Measurements from ENCODE around the gene SLC1A4.

SLC1A4 gene

DNA sequence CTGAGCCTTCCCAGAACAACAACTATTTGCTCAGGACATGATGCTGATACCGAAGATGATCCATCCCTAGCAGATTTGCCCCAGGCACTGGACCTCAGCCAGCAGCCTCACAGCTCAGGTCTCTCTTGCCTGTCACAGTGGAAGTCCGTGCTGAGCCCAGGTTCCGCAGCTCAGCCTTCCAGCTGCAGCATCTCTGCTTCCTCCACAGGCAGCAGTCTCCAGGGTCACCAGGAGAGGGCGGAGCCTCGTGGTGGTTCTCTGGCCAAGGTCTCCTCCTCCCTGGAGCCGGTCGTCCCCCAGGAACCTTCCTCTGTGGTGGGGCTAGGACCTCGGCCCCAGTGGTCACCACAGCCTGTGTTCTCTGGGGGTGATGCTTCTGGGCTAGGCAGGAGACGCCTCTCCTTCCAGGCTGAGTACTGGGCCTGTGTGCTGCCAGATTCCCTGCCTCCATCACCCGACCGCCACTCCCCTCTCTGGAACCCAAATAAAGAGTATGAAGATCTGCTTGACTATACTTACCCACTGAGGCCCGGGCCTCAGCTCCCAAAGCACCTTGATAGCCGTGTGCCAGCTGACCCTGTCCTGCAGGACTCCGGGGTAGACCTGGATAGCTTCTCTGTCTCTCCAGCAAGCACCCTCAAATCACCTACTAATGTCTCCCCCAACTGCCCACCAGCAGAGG lies 82.4 kb downstream of the SLC1A4 start:
- no peak overlapping the region for H3K4me3 ChIP-seq (replicated peaks in 1 of 2; ENCODE audit: low read depth in 2 of 2, low read length in 2 of 2)
- TF ChIP-seq, protein P1, sequence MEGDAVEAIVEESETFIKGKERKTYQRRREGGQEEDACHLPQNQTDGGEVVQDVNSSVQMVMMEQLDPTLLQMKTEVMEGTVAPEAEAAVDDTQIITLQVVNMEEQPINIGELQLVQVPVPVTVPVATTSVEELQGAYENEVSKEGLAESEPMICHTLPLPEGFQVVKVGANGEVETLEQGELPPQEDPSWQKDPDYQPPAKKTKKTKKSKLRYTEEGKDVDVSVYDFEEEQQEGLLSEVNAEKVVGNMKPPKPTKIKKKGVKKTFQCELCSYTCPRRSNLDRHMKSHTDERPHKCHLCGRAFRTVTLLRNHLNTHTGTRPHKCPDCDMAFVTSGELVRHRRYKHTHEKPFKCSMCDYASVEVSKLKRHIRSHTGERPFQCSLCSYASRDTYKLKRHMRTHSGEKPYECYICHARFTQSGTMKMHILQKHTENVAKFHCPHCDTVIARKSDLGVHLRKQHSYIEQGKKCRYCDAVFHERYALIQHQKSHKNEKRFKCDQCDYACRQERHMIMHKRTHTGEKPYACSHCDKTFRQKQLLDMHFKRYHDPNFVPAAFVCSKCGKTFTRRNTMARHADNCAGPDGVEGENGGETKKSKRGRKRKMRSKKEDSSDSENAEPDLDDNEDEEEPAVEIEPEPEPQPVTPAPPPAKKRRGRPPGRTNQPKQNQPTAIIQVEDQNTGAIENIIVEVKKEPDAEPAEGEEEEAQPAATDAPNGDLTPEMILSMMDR (IDR thresholded peaks at IDR 0.05; ENCODE audit: low read depth, low read length), result peak; percentile 57
- DNase-seq (ENCODE audit: low read depth in 2 of 2), result peak; percentile 26 to 28

DNA sequence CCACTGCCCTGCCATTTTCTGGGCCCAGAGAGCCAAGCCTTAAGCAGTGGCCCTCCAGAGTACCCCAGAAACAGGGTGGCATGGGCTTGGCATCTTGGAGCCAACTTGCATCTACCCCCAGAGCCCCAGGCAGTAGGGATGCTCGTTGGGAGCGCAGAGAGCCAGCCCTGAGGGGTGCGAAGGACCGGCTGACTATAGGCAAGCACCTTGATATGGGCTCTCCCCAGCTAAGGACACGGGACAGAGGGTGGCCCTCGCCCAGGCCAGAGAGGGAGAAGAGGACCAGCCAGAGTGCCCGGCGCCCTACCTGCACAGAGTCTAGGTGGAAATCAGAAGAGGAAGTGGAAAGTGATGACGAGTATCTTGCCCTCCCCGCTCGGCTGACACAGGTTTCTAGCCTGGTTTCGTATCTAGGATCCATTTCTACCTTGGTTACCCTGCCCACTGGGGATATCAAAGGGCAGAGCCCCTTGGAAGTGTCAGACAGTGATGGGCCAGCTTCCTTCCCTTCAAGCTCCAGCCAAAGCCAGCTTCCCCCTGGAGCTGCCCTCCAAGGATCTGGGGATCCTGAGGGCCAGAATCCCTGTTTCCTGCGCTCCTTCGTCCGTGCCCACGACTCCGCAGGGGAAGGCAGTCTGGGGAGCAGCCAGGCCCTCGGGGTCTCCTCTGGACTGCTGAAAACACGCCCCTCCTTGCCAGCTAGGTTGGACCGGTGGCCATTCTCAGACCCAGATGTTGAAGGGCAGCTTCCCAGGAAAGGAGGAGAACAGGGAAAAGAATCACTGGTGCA lies 83.2 kb downstream of the SLC1A4 start:
- H3K4me3 ChIP-seq (replicated peaks in 1 of 2; ENCODE audit: low read depth in 2 of 2, low read length in 2 of 2), result no peak overlapping the region
- TF ChIP-seq, protein P1 (IDR thresholded peaks at IDR 0.05; ENCODE audit: low read depth, low read length), result no peak
- DNase-seq (ENCODE audit: low read depth in 2 of 2), result no peak

Measured in cardiac fibroblast (primary cell).